GM12875 (cell line): ENCODE results near the gene CAB39.

ENCODE experiments used
- H3K4me3 ChIP-seq: one replicate; pipeline ENCODE4 v1.5.1; 2011; ENCODE audit warnings: low read depth, low read length, control low read depth
- CTCF ChIP-seq: IDR thresholded peaks from 2 replicates; pipeline ENCODE4 v1.5.1; 2011; ENCODE audit warnings: low read depth, mild to moderate bottlenecking, control low read depth, inconsistent platforms, low read length, moderate library complexity, borderline replicate concordance; ENCODE audit not compliant: insufficient read depth

Gene CAB39

GRCh38 chr2:230738924-230739323 is 26.3 kb downstream of the CAB39 start:
- no peak for TF ChIP-seq CTCF
- no peak overlapping the region for H3K4me3 ChIP-seq

- no peak for TF ChIP-seq CTCF
- H3K4me3 ChIP-seq, result no peak overlapping the region
These were observed 27.3 kb downstream of the CAB39 start for GRCh38 chr2:230739961-230740360.

GRCh38 chr2:230742781-230743180 is 30.1 kb downstream of the CAB39 start:
- no peak overlapping the region for H3K4me3 ChIP-seq
- no peak for TF ChIP-seq CTCF

- TF ChIP-seq CTCF, result no peak
- no peak overlapping the region for H3K4me3 ChIP-seq
These were observed 33.6 kb downstream of the CAB39 start for GRCh38 chr2:230746213-230746612.

- no peak overlapping the region for H3K4me3 ChIP-seq
- TF ChIP-seq CTCF, result no peak
These were observed 35.4 kb downstream of the CAB39 start for GRCh38 chr2:230748087-230748486.

- H3K4me3 ChIP-seq, result no peak overlapping the region
- no peak for TF ChIP-seq CTCF
These were observed 36.5 kb downstream of the CAB39 start for GRCh38 chr2:230749111-230749510.

- TF ChIP-seq CTCF, result no peak
- H3K4me3 ChIP-seq, result no peak overlapping the region
These were observed 38.4 kb downstream of the CAB39 start for GRCh38 chr2:230751062-230751461.
